Smooth muscle cell (in vitro differentiated cells): ENCODE measurements around the gene ASPDH. TPM values are rescaled to one million over a fixed set of nuclear protein-coding genes. Genes with fewer than 3 reads are reported as not detected.

Experiments
- DNase-seq: peaks from one replicate; lab custom pipeline; 2025; ENCODE audit not compliant: unreplicated experiment; lab: John Stamatoyannopoulos, UW
- H2AFZ ChIP-seq: fragments of 200-600 bp; sonication (generic); 2 replicates; pipeline ENCODE4 v1.6.0; 2016; ENCODE audit warnings: antibody characterized with exemption, low read depth, mild to moderate bottlenecking
- H3F3A ChIP-seq: fragments of 200-600 bp; sonication (generic); 2 replicates; pipeline ENCODE4 v1.6.0; 2017; ENCODE audit warnings: antibody characterized with exemption, low read depth
- H3K27ac ChIP-seq: fragments of 200-600 bp; sonication (generic); 2 replicates; pipeline ENCODE4 v1.5.1; 2016; ENCODE audit warnings: low read depth, mild to moderate bottlenecking
- H3K27me3 ChIP-seq: fragments of 200-600 bp; sonication (generic); 2 replicates; pipeline ENCODE4 v1.6.1; 2016; ENCODE audit warnings: low read depth, mild to moderate bottlenecking
- H3K36me3 ChIP-seq: fragments of 200-600 bp; sonication (generic); 2 replicates; pipeline ENCODE4 v1.5.1; 2016; ENCODE audit warnings: low read depth
- H3K4me1 ChIP-seq: fragments of 200-600 bp; sonication (generic); 2 replicates; pipeline ENCODE4 v1.5.1; 2016; ENCODE audit warnings: low read depth
- H3K4me2 ChIP-seq: fragments of 200-600 bp; sonication (generic); 2 replicates; pipeline ENCODE4 v1.6.0; 2016; ENCODE audit warnings: mild to moderate bottlenecking
- H3K4me3 ChIP-seq: fragments of 200-600 bp; sonication (generic); 2 replicates; pipeline ENCODE4 v1.5.1; 2016; ENCODE audit warnings: mild to moderate bottlenecking
- H3K79me2 ChIP-seq: fragments of 200-600 bp; sonication (generic); 2 replicates; pipeline ENCODE4 v1.6.0; 2016; ENCODE audit warnings: low read depth, mild to moderate bottlenecking
- H3K9ac ChIP-seq: fragments of 200-600 bp; sonication (generic); 2 replicates; pipeline ENCODE4 v1.6.0; 2016; ENCODE audit warnings: low read depth
- H3K9me3 ChIP-seq: fragments of 200-600 bp; sonication (generic); replicated peaks from 2 replicates; pipeline ENCODE4 v1.5.1; 2016; ENCODE audit warnings: low read depth
- H4K20me1 ChIP-seq: fragments of 200-600 bp; sonication (generic); 2 replicates; pipeline ENCODE4 v1.6.0; 2016; ENCODE audit warnings: low read depth
- WGBS: methylation state at CpG from one replicate; pipeline ENCODE4 v1.1.7; 2016; ENCODE audit warnings: low lambda C conversion rate; 5-methylcytosine and 5-hydroxymethylcytosine counted together
- polyA plus RNA-seq: library from polyadenylated mRNA; unstranded; fragments of >200 nt; fragmentation: Nextera tagmentation; extraction: Ambion mirVana; gene quantifications from 2 replicates; pipeline ENCODE4 v1.2.1, GENCODE V29; 2016
- total RNA-seq: library from RNA; depleted of rRNA; stranded (reverse); fragments of >200 nt; gene quantifications from 2 replicates; pipeline ENCODE4 v1.2.3, GENCODE V29; 2014
- TF ChIP-seq, protein P1 (sequence below): fragments of 200-600 bp; sonication (generic); IDR thresholded peaks from 2 replicates; pipeline ENCODE4 v1.5.1; 2017; ENCODE audit warnings: borderline replicate concordance, mild to moderate bottlenecking, antibody characterized with exemption; ENCODE audit not compliant: insufficient read depth, poor library complexity, severe bottlenecking

ASPDH gene
- total and polyA plus RNA-seq, 2 experiments from 2014 or later: not detected

DNA sequence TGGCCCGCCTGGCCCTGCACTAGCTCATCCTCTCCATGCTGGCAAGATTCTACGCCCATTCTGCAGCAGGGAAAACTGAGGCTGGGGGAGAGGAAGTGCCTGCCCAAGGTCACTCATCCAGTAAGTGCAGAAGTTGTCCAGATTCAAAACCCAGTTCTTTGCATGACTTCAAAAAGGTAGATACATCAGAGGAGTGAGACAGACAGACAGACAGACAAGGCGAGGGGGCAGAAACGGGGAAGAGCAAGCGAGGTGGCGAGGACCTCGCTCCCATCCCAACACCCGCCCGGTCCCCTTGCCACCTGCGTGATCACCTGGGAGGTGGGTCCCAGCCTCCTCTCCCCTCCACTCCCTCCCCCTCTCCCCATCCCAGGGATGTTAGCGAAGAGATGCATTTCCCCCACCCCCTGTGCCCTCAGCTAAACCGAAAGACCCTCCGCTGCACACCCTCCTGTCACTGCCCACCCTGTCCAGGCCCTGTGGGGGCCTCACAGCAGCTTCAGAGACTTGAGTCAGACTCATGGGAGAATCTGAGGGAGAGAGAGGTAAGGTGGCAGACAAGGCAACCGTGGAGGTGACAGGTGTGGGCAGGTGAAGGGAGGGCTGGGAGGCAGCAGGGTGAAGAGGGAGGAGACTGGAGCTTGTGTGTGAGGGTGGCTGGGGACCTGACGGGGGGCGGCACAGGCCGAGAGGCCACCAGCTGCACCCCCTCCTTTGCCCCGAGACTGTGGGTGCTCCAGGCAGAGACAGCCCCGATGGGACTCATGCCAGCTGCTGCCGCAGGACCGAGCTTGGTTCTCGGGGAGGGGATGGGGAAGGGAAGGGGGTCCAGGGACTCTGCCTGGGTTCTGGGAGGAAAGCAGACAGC lies 35.6 kb upstream of the ASPDH start:
- H3K27me3 ChIP-seq: peaks cover 16% of the 10 kb centered on the region
- H3K79me2 ChIP-seq: no peaks in the 10 kb centered on the region
- no peaks in the 10 kb centered on the region for H3K36me3 ChIP-seq
- H3K27ac ChIP-seq: no peak overlapping the region
- H4K20me1 ChIP-seq: no peaks in the 10 kb centered on the region
- WGBS: 91% methylated on average over 15 of the region's 22 CpGs
- no peak overlapping the region for H3K4me2 ChIP-seq
- H3F3A ChIP-seq: no peaks in the 10 kb centered on the region
- no peak overlapping the region for H2AFZ ChIP-seq
- H3K9me3 ChIP-seq: no peaks in the 10 kb centered on the region
- no peak overlapping the region for H3K4me3 ChIP-seq
- TF ChIP-seq, protein P1, sequence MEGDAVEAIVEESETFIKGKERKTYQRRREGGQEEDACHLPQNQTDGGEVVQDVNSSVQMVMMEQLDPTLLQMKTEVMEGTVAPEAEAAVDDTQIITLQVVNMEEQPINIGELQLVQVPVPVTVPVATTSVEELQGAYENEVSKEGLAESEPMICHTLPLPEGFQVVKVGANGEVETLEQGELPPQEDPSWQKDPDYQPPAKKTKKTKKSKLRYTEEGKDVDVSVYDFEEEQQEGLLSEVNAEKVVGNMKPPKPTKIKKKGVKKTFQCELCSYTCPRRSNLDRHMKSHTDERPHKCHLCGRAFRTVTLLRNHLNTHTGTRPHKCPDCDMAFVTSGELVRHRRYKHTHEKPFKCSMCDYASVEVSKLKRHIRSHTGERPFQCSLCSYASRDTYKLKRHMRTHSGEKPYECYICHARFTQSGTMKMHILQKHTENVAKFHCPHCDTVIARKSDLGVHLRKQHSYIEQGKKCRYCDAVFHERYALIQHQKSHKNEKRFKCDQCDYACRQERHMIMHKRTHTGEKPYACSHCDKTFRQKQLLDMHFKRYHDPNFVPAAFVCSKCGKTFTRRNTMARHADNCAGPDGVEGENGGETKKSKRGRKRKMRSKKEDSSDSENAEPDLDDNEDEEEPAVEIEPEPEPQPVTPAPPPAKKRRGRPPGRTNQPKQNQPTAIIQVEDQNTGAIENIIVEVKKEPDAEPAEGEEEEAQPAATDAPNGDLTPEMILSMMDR: no peak
- no peak overlapping the region for H3K9ac ChIP-seq
- H3K4me1 ChIP-seq: no peaks in the 10 kb centered on the region
- no peak for DNase-seq

DNA sequence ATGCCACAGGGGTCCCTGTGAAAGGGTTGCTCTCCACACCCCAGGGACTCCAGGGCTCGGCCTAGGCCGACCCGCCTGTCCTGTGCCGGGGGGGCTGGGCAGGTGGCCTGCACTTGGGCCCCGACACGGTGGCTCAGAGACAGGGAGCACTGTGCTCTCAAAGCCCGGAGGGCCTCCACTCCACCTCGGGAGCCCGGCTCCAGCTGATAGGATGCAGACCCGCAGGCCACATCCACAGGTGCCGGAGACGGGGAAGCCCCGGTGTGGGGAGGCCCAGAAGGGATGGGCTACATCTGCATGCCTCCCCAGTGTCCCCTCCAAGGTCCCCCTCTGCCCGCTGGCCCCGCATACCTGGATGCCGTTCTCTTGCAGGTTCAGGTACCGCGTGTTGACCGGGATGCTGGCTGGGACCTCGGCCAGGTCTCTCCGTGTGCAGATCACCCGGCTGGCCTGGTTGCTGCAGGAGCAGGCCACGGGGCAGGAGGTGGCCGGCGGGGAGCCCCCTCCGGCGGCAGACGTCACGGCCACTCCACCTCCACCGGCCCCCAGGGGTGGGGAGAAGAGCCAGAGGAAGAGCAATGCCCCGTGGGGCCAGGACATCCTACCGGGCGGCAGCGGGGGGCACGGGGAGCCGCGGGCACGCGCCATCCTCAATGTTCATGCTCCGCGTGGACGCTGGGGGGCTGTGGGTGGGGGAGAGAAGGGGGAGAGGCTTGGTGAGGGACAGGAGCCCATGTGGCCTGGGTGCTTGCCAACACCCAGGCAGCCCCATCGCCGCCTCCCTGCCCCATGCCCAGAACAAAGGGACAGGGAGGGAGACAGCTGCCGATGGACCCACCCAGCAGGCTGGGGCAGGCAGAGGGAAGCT lies 34.7 kb upstream of the ASPDH start:
- no peaks in the 10 kb centered on the region for H3K9me3 ChIP-seq
- no peaks in the 10 kb centered on the region for H3K4me1 ChIP-seq
- 94% methylated on average over 37 of the region's 45 CpGs for WGBS
- no peak overlapping the region for H3K27ac ChIP-seq
- H3K36me3 ChIP-seq: no peaks in the 10 kb centered on the region
- DNase-seq: no peak
- H3K9ac ChIP-seq: no peak overlapping the region
- H3K27me3 ChIP-seq: peaks cover 15% of the 10 kb centered on the region
- H3K4me3 ChIP-seq: no peak overlapping the region
- H2AFZ ChIP-seq: no peak overlapping the region
- TF ChIP-seq, protein P1: no peak
- no peak overlapping the region for H3K4me2 ChIP-seq
- no peaks in the 10 kb centered on the region for H4K20me1 ChIP-seq
- no peaks in the 10 kb centered on the region for H3K79me2 ChIP-seq
- no peaks in the 10 kb centered on the region for H3F3A ChIP-seq

DNA sequence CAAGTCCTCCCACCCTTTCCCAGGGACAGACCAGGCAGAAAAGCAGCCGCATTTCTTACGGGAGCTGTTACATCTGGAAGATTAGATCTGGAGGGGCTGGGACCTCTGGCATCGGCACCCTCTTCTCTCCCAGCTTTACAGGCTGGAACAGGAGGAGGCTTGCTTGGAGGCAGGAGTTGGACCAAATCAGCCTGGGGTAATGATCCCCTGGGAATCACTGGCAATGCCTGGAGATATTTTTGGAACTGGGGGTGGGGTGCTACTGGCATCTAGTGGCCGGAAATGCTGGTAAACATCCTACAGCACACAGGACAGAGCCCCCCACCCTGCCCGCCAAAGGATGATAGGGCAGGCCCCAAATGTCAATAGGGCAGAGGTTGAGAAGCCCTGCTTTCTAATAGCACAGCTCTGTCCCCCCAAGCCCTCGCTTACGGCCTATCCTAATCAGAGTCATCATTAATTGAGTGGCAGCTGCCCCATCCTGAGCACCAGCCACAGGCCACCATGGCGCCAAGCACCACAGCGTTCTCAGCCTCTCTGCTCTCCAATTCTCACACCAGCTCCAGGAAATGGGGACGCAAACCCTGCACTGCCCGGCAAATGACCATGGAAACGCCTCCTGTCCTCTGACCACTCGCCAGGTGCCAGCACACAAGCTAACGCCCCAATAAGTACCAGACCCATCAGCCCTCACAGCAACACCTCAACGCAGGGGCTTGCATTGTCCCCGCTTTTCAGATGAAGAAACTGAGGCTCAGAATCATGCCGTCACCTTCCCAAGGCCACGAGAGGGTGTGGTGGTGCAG lies 33.9 kb upstream of the ASPDH start:
- Histone ChIP-seq H3K27ac (no peak overlapping the region), H3K36me3 (no peaks in the 10 kb centered on the region), H3K9me3 (no peaks in the 10 kb centered on the region), H4K20me1 (no peaks in the 10 kb centered on the region), H3K9ac (no peak overlapping the region), H2AFZ (no peak overlapping the region), H3K4me2 (no peak overlapping the region), H3F3A (no peaks in the 10 kb centered on the region), H3K79me2 (no peaks in the 10 kb centered on the region), H3K4me3 (no peak overlapping the region), H3K27me3 (peaks cover 13% of the 10 kb centered on the region), H3K4me1 (no peaks in the 10 kb centered on the region)
- 77% methylated on average over 18 of the region's 18 CpGs for WGBS
- no peak for DNase-seq
- TF ChIP-seq, protein P1: no peak
